Globus pallidus (tissue), 1 donor: ENCODE results near the gene CD59.
"Not testable (repeated sequence)": the region's sequence is repeated elsewhere in the genome, so short reads cannot be mapped to it uniquely, and the experiment has no call there.

ENCODE experiments used
- DNase-seq: peaks from one replicate; pipeline ENCODE4 v3.0.0-alpha.2; 2015; ENCODE audit warnings: low spot score

Gene CD59

DNA sequence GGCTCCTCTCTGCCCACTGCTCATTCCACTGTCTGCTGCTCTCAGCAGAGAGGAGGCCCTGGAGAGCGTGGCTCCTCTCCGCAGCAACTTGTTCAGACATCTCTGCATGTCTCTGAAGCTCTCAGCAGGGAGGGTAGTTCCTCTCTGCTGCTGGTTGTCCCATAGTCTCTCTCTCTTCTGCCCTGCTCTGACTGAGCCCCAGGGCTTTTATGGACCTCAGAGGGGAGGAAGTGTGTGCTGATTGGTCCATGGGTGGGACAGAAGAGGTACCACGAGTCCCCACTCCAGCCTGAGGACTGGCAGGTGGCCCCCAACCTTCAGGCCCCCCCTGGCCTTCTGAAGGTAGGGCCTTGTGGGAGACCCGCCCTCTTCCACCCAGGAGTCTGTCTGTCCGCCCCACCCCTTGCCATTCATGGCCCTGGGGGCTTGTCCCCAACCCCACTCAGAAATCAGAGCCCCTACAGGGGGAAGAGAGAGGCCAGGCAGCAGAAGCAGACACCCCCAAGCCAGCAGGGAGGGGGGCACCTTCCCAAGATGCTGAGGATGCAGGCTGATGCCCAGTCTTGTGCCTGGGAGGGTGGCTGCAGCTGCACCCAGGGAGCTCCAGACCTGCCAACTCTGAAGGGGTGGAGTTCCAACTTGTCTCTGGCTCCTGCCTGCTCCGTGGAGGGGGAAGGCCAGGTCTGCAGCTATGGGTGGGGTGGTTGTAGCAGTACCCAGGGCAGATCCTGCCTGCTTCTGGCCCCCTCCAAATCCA, 70.7 kb downstream of the CD59 start:
- no peak for DNase-seq

DNA sequence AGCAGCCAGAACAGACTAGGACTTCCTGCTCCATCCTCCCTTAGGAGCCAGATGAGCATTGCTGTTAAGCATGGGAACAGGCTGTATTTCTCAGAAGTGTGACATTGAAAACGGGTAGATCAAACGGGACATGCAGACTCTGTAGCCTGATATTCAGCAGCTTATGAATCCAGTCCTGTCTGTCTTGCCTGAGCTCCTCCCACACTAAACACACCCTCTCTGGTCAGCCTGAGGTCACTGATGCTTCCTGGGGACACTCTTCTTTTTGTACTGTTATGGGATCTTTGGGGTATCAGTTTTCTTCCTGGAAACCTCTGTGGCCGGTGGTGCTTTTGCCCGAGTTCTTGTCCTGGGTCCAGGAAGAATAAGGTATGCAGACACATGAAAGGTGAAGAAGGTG, 71.4 kb downstream of the CD59 start:
- DNase-seq: no peak

DNA sequence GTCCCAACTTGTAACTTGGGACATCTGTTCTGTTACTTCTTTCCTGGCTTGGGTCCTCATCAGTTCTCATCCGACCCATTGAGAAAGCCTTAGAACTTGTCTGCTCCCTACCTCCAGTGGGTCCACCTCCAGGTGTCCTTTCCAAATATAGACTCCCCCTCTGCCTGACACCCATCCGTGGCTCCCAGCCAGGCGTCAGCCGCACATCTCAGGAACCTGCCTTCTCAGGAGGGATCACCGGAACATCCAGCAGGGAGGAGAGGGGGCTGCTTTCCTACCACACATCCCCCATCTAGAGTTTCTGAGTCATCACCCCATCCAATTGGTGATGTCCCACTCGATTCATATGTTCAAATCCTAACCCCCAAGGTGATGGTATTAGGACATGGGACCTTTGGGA, 72.1 kb downstream of the CD59 start:
- no peak for DNase-seq

DNA sequence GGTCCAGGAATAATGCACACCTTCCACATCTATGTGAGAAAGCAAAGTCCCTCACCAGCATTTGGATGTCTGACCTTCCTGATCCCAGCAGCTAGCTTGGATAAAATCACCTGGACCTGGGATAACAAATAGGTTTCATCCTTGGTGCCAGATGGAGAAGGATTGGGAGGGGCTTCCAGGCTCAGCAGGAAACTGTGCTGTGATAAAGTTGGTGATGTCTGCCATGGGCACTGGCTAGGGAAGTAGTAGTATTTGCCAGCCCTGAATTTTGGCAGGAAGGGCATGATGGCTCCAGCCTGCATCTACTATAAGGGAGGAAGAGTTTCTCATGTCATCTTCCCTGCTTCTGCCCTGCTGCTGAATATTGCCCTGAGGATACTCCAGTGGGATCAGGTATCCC, 73.1 kb downstream of the CD59 start:
- no peak for DNase-seq

DNA sequence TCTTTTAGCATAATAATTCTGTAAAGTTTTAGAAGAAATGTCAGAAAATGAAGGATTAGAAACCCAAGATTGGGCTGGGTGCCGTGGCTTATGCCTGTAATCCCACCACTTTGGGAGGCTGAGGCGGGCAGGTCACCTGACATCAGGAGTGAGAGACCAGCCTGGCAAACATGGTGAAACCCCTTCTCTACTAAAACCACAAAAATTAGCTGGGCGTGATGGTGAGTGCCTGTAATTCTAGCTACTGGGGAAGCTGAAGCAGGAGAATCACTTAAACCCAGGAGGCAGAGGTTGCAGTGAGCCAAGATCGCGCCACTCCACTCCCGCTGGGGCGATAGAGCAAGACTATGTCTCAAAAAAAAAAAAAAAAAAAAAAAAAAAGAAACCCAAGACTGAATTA, 74.7 kb downstream of the CD59 start:
- DNase-seq: not testable (repeated sequence)

DNA sequence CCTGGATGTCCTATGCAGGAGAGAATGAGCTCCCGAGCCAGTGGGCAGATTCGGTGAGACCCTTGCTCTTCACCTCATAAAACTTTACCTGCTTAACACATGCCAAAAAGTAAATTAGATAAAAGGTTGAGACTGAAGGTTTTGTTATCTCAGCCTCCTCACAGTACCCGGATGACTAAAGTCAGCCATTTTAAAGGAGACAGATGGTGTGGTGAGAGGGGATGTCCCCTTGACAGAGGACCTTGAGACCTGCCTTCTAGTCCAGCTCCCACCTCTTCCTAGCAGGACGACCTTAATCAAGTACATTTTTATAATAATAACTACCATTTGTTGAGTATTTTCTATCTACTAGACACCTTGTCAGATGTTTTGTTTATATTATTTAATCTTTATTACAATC, 75.3 kb downstream of the CD59 start:
- DNase-seq: no peak

DNA sequence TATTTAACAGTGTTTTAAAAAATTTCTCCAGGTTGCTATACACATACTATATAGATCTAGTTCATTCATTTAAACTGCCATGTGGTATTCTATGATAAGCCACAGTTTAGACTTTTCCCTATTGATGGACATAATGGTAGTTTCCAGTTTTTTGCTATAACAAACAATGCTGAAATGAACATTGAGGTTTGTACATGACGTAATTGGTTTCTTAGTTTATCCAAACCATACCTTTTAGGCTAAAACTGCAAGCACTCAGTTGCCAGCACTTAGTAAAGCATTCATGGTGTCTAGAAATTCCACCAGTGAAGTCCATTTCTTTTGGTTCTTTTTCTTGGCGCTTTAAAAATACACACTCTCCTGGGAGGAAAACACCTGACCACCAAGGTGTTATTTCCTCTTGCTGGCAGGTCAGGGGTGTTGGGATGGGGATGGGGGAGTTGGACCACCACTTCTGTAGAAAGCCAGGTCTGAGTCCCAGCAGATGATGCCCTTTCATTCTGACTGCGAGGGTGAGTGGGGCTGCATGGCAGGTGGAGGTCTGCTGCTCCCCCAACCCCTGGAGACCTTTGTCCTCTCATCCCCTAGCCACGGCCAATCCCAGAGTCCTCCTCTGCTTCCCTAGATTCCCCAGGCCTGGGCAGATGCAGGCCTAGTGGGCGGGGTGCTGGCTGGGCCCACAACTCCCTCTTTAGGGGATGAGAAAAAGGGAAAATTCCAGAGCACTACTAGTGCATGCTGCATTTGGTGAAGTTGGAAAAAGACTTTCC, 76.7 kb downstream of the CD59 start:
- no peak for DNase-seq

DNA sequence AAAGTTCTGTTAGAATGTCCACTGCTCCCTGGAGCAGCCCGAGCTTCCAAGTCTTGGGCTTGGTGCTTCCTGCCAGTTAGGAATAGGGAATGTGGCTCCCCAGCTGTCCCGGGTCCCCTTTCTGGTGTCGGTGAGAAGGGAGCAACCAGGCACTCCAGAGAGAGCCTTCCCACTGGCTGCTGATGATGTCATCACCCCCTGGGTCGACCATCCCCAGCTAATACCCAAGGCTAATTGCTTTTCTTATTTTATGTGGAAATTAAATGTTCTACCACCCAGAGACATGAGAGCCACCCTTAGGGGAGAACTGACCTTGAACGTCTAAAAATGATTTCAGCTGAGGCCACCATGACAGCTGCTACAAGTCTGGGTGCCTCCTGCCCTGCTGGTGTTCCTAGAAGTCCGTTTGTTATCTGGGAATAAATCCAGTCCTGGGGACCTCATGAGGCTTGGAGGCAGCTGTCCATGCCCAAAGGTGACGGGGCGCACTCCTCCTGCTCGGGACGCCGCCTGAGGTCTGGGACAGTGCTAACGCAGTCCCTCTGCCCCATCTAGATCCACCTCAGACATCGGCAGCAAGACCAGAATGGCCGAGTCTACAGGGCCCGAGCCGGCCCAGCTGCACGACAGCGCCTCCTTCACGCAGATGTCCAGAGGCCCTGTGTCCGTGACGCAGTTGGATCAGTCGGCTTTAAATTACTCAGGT, 77.9 kb downstream of the CD59 start:
- no peak for DNase-seq

DNA sequence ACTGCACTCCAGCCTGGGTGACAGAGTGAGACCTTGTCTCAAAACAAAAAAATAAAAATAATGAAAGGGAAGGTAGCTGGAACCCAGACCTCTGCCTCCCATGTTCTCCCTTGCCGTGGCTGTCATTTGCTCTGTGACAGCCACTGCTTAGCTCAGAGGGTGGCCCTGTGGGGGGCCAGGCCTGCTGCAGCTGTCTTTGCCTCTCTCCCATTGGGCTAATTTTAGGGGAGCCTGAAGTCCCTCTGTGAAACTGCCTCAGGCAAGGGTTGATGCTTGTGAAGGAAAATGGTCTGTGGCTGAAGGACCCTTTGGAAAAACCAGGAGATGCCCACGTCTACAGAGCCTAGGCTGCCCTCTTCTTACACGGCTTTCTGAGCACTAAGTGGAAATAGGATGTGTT, 78.5 kb downstream of the CD59 start:
- no peak for DNase-seq

DNA sequence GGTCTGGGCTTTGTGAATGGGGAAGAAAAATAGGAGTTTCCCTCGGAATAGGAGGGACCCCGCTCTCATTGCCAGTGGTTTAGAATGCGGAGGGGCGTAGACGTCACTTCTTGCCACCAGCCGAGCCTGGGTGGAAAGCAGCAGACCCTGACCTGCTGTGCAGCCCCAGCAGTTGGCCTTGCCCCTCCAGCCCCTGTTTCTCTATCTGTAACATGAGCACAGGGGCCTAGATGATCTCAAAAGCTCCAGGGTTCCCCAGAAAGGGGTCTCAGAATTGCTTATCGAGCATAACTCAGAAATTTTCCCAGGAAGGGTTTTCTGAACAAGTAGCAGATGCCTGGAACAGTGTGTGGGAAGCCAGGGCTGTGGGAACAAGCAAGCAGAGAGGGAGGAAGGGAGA, 79.5 kb downstream of the CD59 start:
- no peak for DNase-seq

DNA sequence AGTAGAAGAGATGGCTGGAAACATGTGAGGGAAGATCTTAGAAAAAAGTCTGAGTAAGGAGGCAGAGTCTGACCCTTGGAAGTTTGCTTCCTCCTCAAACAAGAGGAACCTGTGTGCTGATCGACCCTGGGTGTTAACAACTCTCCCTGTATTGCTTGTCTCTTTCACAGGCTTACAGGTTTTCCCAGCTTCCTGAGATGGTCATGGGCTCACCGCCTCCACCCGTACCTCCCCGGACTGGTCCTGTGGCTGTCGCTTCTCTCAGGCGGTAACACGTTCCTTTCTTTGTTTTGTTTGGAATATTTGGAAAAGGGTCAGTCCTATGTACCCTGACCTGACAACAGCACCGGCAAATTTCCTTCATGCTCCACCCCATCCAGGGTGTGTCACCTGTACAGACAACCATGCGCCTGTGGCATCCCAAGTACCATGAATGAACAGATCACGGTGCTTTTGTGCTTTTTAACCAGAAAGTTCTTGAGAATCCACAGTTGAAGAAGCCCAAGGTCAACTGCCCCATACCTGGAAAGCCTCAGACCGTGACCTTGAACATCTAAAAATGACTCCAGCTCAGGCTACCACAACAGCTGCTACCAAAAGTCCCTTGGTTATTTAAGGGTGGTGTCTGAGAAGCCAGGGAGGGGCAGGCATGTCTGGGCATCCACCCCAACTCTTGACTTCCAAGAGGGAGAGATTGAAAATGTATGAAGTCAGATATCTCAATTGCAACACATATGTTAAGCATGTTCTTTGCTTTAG, 80.2 kb downstream of the CD59 start:
- no peak for DNase-seq

DNA sequence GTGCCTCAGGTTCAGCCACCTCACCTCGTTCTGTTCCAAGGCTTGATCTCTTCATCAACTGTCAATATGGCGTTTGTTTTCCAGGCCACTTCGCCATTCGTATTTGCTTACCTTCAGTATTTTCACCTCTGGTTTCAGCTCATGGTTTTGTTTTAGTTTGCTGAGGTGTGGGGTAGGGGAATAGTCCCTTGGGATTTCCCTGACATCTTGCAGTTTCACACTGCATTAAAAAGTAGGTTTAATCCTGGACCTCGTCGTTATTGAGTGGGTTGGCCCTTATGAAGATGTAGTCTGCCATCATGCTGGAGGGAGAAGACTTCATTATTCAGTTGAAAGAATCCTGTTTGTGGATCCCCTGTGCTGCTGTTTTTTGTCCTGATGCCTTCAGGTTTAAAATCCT, 81.6 kb downstream of the CD59 start:
- DNase-seq: no peak
